DOHH2 (cell line): ENCODE results near the gene TNFRSF21.

ENCODE experiments used
- CTCF ChIP-seq: fragments of 200-600 bp; sonication (generic); IDR thresholded peaks from one replicate; pipeline ENCODE4 v1.5.1; 2014; ENCODE audit warnings: antibody characterized with exemption, mild to moderate bottlenecking, low read depth, low read length; ENCODE audit not compliant: poor library complexity, severe bottlenecking
- EZH2phosphoT487 ChIP-seq: fragments of 200-600 bp; sonication (generic); IDR thresholded peaks from 2 replicates; pipeline ENCODE4 v1.6.1; 2017; ENCODE audit warnings: borderline replicate concordance, mild to moderate bottlenecking, antibody characterized with exemption, low read length, moderate library complexity, mixed read lengths

DNA sequence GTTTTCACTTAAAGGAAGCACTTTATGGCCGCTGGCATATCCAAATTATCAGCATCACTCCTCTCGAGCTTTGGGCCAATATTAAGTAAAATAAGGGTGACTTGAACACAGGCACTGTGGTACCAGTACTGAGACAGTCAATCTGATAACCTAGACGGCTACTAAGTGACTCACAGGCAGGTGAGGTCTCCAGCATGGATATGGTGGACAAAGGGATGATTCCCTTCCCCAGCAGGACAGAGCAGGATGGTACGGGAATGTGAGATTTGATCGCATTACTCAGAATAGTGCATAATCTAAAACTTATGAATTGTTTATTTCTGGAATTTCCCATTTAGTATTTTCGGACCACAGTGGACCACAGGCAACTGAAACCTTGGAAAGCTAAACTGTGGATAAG lies 55.7 kb downstream of the TNFRSF21 start:
- TF ChIP-seq CTCF (no peak), EZH2phosphoT487 (no peak)
